IPS DF 6.9 (cell line): ENCODE data around the gene LZTR1.
"Not testable (repeated sequence)": the region's sequence is repeated elsewhere in the genome, so short reads cannot be mapped to it uniquely, and the experiment has no call there.

Experiments used
- DNase-seq: peaks from one replicate; pipeline ENCODE4 v3.0.0-alpha.2; 2013; ENCODE audit warnings: low read depth, low spot score
- H3K27ac ChIP-seq: one replicate; pipeline ENCODE4 v1.5.1; 2013; ENCODE audit warnings: low read length, control low read depth
- H3K27me3 ChIP-seq: 2 replicates; pipeline ENCODE4 v1.6.1; 2013; ENCODE audit warnings: mild to moderate bottlenecking, low read length; ENCODE audit not compliant: control insufficient read depth, insufficient read depth
- H3K36me3 ChIP-seq: 2 replicates; pipeline ENCODE4 v1.6.1; 2013; ENCODE audit warnings: low read length; ENCODE audit not compliant: control insufficient read depth, insufficient read depth
- H3K4me1 ChIP-seq: 2 replicates; pipeline ENCODE4 v1.6.1; 2013; ENCODE audit warnings: low read length; ENCODE audit not compliant: control insufficient read depth, insufficient read depth
- H3K4me3 ChIP-seq: 2 replicates; pipeline ENCODE4 v1.5.1; 2013; ENCODE audit warnings: mild to moderate bottlenecking, low read length
- H3K9me3 ChIP-seq: 2 replicates; pipeline ENCODE4 v1.6.1; 2013; ENCODE audit warnings: low read length, inconsistent platforms; ENCODE audit not compliant: control insufficient read depth, insufficient read depth
- WGBS: extraction: QIAGEN DNeasy Blood & Tissue Kit; methylation state at CpG from one replicate; pipeline ENCODE4 v1.1.7; 2013; ENCODE audit warnings: mixed read lengths, missing lambda C conversion rate; ENCODE audit not compliant: insufficient read length, insufficient coverage; 5-methylcytosine and 5-hydroxymethylcytosine counted together

The LZTR1 gene

DNA sequence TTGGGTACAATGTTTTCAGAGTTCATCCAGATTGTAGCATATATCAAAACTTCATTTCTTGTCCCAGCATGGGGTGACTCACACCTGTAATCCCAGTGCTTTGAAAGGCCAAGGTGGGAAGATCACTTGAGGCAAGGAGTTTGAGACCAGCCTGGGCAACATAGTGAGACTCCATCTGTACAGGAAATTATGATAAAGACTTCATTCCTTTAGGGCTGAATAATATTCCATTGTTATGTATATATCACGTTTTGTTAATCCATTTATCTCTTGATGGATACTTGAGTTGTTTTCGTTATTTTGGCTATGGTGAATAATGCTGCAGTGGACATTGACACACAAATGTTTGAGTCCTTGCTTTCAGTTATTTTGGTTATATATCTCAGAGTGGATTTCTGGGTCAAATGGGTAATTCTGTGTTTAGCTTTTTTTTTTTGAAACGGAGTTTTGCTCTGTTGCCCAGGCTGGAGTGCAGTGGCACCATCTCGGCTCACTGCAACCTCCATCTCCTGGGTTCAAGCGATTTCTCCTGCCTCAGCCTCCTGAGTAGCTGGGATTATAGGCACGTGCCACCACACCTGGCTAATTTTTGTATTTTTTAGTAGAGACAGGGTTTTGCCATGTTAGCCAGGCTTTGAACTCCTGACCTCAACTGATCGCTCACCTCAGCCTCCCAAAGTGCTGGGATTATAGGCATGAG is 39.7 kb upstream of the LZTR1 start:
- WGBS: no CpG with 5 or more reads among the region's 7 CpGs
- not testable (repeated sequence) for H3K4me3 ChIP-seq, H3K4me1 ChIP-seq, H3K27me3 ChIP-seq, H3K27ac ChIP-seq, DNase-seq, H3K9me3 ChIP-seq, H3K36me3 ChIP-seq

DNA sequence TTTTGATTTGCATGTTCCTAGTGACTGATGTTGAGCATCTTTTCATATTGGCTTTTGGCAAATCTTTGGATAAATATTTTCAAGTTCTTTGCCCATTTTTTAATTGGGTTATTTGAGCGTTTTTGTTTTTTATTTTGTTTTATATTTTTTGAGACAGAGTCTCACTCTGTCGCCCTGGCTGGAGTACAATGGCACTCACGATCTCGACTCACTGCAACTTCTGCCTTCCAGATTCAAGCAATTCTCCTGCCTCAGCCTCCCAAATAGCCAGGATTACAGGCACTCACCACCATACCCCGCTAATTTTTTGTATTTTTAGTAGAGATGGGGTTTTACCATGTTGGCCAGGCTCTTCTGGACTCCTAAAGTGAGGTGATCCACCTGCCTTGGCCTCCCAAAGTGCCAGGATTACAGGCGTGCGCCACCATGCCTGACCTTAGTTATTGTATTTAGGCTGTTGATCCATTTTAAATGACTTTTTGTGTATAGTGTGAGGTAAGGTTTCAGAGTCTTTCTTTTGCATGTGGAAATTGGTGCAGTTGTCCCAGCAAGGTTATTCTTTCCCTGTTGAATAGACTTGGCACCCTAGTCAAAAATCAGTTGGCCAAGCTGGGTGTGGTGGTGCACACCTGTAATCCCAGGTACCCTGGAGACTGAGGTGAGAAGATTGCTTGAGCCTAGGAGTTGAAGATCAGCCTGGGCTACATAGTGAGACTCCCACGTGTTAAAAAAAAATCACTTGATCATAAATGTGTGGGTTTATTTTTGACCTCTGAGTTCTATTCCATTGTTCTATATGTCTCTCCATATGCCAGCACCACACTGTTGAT is 38.8 kb upstream of the LZTR1 start:
- no peak overlapping the region for H3K27ac ChIP-seq
- no peaks in the 10 kb centered on the region for H3K36me3 ChIP-seq
- WGBS: no CpG with 5 or more reads among the region's 8 CpGs
- no peaks in the 10 kb centered on the region for H3K4me1 ChIP-seq
- H3K4me3 ChIP-seq: no peak overlapping the region
- no peak for DNase-seq
- H3K9me3 ChIP-seq: no peaks in the 10 kb centered on the region
- H3K27me3 ChIP-seq: no peaks in the 10 kb centered on the region

DNA sequence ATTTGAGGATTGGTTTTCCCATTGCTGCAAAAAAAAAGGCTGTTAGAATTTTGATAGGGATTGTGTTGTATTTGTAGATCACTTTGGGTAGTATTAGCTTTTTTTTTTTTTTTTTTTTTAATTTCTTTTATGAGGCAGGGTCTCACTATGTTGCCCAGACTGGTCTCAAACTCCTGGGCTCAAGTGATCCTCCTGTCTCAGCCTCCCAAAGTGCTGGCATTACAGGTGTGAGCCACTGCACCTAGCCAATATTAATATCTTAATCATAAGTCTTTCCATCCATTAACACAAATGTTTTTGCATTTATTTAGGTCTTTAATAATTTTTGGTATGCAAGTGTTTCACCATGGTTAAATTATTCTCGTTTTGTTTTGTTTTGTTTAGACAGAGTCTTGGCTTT is 38.1 kb upstream of the LZTR1 start:
- WGBS: no CpG with 5 or more reads among the region's 1 CpG
- Histone ChIP-seq H3K36me3 (no peaks in the 10 kb centered on the region), H3K4me1 (no peaks in the 10 kb centered on the region), H3K27me3 (no peaks in the 10 kb centered on the region), H3K27ac (no peak overlapping the region), H3K4me3 (no peak overlapping the region), H3K9me3 (no peaks in the 10 kb centered on the region)
- no peak for DNase-seq

DNA sequence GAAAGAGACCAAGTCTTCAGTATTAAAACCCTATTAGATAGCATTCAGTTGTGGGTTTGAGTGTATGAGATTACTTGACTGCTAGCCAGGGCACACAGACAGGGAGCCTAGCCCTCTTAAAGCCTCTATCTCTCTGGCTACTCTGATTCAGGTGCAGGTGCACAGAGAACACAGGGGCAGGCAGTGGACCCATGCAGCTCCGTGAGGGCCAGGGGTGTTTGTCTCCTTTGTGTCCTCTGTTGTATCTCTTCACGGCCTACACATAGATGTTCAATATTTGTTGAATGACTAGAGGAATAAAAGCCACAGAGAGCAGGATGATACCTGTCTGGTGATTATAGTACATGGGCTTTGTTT is 36.5 kb upstream of the LZTR1 start:
- Histone ChIP-seq H3K9me3 (no peaks in the 10 kb centered on the region), H3K4me1 (no peaks in the 10 kb centered on the region), H3K27ac (no peak overlapping the region), H3K4me3 (no peak overlapping the region), H3K27me3 (no peaks in the 10 kb centered on the region), H3K36me3 (peaks cover 8% of the 10 kb centered on the region; the same call in 1 of the 2 replicates)
- DNase-seq: no peak
- no CpG with 5 or more reads among the region's 2 CpGs for WGBS

DNA sequence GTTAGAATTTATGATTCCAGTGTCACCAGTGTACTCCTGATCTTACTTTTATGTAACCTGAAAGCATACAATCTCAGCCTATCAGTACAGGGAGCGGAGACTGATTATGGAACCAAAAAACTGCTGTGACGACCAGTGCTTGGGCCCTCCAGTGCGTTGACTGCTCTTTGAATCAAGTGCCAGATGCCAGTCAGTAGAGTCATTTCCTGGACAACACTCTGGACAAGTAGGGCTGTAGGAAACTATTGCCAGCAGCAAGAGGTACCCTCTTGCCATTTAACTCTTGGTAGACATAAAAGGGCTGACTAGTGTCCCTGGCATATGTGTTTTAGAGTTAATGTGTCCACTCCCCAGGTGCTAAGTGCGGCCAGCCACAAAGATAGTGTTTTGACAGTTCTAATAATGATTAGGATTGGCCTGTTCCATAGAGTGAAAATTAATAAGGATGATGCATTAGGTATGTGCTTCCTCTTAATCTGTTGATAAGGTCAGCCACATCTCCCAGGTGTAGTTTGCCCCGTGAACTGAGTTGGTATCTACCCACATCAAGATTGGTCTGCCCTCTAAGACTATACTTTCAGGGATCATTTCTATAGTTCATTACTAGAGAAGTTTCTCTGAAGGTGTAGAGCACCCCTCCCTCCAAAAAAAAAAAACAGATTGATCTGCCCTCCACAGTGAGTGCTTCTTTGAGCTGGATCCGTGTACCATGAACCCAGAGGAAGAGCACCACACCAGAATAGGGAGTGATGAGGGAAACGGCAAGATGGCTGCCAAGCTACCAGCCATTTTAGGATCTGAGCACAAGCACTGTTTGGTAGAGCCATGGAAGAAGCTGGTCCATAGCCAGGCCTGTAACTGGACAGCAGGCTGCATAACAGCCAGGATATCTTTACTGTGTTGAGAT is 35.8 kb upstream of the LZTR1 start:
- Histone ChIP-seq H3K4me3 (no peak overlapping the region), H3K27me3 (no peaks in the 10 kb centered on the region), H3K9me3 (no peaks in the 10 kb centered on the region), H3K27ac (no peak overlapping the region), H3K4me1 (no peaks in the 10 kb centered on the region), H3K36me3 (peaks cover 13% of the 10 kb centered on the region; the same call in 1 of the 2 replicates)
- no CpG with 5 or more reads among the region's 7 CpGs for WGBS
- no peak for DNase-seq

DNA sequence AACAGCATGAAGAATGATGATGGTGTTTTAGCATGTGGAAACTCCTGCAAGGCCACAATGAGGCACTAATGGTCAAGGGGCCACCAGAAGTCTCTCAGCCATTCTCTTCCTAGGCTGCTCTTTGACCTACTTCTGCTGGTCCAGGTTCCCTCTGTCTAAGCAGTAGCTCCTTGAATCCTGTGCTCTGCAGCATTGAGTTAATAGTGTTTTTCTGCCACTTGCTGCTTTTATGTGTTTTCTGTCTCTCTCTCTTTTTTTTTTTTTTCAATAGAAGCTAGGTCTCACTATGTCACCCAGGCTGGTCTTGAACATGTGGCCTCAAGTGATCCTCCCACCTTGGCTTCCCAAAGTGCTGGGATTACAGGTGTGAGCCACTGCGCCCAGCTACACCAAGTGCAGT is 35.1 kb upstream of the LZTR1 start:
- Histone ChIP-seq H3K27me3 (no peaks in the 10 kb centered on the region), H3K4me3 (no peak overlapping the region), H3K4me1 (no peaks in the 10 kb centered on the region), H3K27ac (no peak overlapping the region), H3K9me3 (no peaks in the 10 kb centered on the region), H3K36me3 (peaks cover 15% of the 10 kb centered on the region; the same call in 1 of the 2 replicates)
- DNase-seq: no peak
- WGBS: no CpG with 5 or more reads among the region's 1 CpG

DNA sequence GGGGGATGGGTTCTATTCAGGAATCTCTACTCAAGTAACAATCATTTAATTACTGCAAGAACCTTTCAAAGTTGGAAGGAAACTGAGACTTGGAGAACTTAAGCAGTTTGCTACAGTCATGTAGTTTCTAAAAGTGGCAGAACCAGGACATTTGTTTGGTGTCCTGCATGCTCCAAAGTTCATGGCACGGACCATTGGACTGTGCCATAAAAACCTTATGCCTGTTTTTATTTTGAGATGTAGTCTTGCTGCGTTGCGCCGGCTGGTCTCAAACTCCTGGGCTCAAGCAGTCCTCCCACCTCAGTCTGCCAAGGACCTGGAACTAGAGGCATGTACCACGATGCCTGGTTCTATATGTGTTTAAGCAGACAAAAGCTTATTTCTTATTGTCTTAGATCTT is 33.6 kb upstream of the LZTR1 start:
- no peaks in the 10 kb centered on the region for H3K4me1 ChIP-seq
- H3K27ac ChIP-seq: no peak overlapping the region
- H3K36me3 ChIP-seq: peaks cover 18% of the 10 kb centered on the region; the same call in 1 of the 2 replicates
- no peaks in the 10 kb centered on the region for H3K9me3 ChIP-seq
- H3K27me3 ChIP-seq: no peaks in the 10 kb centered on the region
- DNase-seq: no peak
- H3K4me3 ChIP-seq: no peak overlapping the region
- WGBS: no CpG with 5 or more reads among the region's 5 CpGs

DNA sequence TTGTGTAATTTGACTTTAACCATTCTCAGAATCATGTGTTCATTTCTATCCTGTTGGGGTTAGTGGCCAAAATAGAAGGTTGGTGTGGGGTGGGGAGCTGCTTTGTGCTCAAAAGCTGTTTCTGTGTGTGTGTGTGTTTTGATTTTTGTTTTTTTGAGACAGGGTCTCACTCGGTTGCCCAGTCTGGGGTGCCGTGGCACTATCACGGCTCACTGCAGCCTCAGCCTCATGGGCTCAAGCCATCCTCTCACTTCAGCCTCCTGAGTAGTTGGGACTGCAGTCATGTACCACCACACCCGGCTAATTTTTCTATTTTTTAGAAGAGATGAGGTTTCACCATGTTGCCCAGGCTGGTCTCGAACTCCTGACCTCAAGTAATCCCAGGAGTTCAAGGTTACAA is 33.1 kb upstream of the LZTR1 start:
- H3K27ac ChIP-seq: no peak overlapping the region
- peaks cover 18% of the 10 kb centered on the region; the same call in 1 of the 2 replicates for H3K36me3 ChIP-seq
- H3K4me3 ChIP-seq: no peak overlapping the region
- DNase-seq: no peak
- WGBS: no CpG with 5 or more reads among the region's 5 CpGs
- H3K27me3 ChIP-seq: no peaks in the 10 kb centered on the region
- no peaks in the 10 kb centered on the region for H3K4me1 ChIP-seq
- H3K9me3 ChIP-seq: no peaks in the 10 kb centered on the region

DNA sequence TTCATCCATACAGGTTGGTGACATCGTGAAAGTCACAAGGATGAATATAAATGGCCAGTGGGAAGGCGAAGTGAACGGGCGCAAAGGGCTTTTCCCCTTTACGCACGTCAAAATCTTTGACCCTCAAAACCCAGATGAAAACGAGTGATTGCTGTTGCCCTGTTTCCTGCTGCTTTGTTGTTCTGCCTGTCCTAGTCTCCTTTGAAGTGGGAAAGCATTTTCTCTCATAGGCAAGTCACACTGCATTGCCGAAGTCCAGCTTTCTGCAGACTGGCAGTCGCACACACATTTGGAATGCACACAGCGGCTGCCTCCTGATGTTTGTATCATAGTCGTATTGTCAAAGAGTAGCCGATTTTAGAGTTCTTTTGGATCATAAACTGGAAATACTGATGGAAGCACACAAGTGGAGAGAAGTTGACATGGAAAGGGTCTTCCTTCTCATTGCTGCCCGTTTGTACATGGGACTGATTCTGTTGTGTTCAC is 32.4 kb upstream of the LZTR1 start:
- WGBS: no CpG with 5 or more reads among the region's 13 CpGs
- H3K36me3 ChIP-seq: peaks cover 18% of the 10 kb centered on the region; the same call in 1 of the 2 replicates
- H3K4me3 ChIP-seq: no peak overlapping the region
- no peak overlapping the region for H3K27ac ChIP-seq
- no peaks in the 10 kb centered on the region for H3K9me3 ChIP-seq
- no peaks in the 10 kb centered on the region for H3K27me3 ChIP-seq
- H3K4me1 ChIP-seq: no peaks in the 10 kb centered on the region
- DNase-seq: no peak
